ENCODE results near the gene KIRREL3. TPM values are rescaled to one million over a fixed set of nuclear protein-coding genes. Genes with fewer than 3 reads are reported as not detected.

Gene KIRREL3
- total and polyA plus RNA-seq, 2 donors (not counting 3 experiments of a cell fraction or from before 2014, with no cell fraction given): not detected

DNA sequence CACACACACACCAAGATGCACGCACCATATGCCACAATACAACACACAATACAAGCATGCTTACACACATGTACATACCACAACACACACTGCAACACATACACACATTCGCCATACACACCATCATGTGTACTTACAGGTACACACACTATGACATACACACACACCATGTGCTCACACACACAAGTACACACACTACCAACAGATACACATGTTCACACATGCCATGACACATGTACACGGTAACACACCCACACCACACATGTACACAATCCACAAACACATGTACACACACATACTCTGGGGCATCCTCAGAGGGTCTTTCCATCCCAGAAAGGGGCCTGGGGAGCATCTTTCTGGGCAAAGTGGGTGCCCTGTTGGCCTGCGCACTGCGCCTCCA, 562.8 kb downstream of the KIRREL3 start:
- dilution Hi-C loops (cut with MboI; ENCODE audit: extremely low pct_ligation_motif_present, low sequenced_read_pairs) (no loop called here), intact Hi-C loops (cut with micrococcal nuclease) (no loop called here)
- Histone ChIP-seq H3K27me3 (ENCODE audit: control insufficient read depth in 2 of 2, insufficient read depth in 2 of 2, low read length in 2 of 2) (no peaks in the 10 kb centered on the region), H2AFZ (ENCODE audit: low read depth, low read length) (no peak overlapping the region), H4K20me1 (replicated peaks; ENCODE audit: control insufficient read depth, extremely low read depth, insufficient read depth, low read length) (no peaks in the 10 kb centered on the region), H3K9me3 (replicated peaks; ENCODE audit: control insufficient read depth, insufficient read depth, low read length) (no peaks in the 10 kb centered on the region), H3K4me2 (ENCODE audit: insufficient read depth, low read length) (no peak overlapping the region), H3K9ac (replicated peaks; ENCODE audit: extremely low read depth, insufficient read depth, low read length) (no peak overlapping the region), H3K4me1 (ENCODE audit: control insufficient read depth, extremely low read depth, insufficient read depth, low read length) (no peaks in the 10 kb centered on the region), H3K4me3 (replicated peaks in 1 of 3; ENCODE audit: insufficient read depth in 1 of 3, low read depth in 1 of 3, low read length in 3 of 3) (no peak overlapping the region), H3K36me3 (ENCODE audit: control insufficient read depth in 2 of 2, extremely low read depth in 1 of 2, insufficient read depth in 2 of 2, low read length in 2 of 2) (no peaks in the 10 kb centered on the region), H3K79me2 (ENCODE audit: control insufficient read depth, insufficient read depth, low read length) (no peaks in the 10 kb centered on the region), H3K27ac (ENCODE audit: insufficient read depth, low read depth, low read length) (no peak overlapping the region), H3K9me1 (replicated peaks; ENCODE audit: control insufficient read depth, extremely low read depth, insufficient read depth, low read length) (no peaks in the 10 kb centered on the region)
- FAIRE-seq (no peak), DNase-seq (ENCODE audit: low read depth, low spot score) (no peak)
- TF ChIP-seq, protein P1, sequence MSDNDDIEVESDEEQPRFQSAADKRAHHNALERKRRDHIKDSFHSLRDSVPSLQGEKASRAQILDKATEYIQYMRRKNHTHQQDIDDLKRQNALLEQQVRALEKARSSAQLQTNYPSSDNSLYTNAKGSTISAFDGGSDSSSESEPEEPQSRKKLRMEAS (IDR thresholded peaks at IDR 0.05; ENCODE audit: insufficient read depth, insufficient read length): peak; percentile 70
- no peak for TF ChIP-seq GATA2 (IDR thresholded peaks at IDR 0.05; ENCODE audit: insufficient read depth, insufficient read length, low read depth, low read length)
- POLR2A ChIA-PET: no interaction called here
- BruUV-seq (replicated peaks): no TSS peak
- CTCF ChIA-PET: no interaction called here

GRCh38 chr11:126436209-126436755, 564.3 kb downstream of the KIRREL3 start:
- FAIRE-seq (no peak), DNase-seq (ENCODE audit: low read depth, low spot score) (no peak)
- Histone ChIP-seq H3K9me3 (replicated peaks; ENCODE audit: control insufficient read depth, insufficient read depth, low read length) (no peaks in the 10 kb centered on the region), H3K4me1 (ENCODE audit: control insufficient read depth, extremely low read depth, insufficient read depth, low read length) (peaks cover 10% of the 10 kb centered on the region), H3K9me1 (replicated peaks; ENCODE audit: control insufficient read depth, extremely low read depth, insufficient read depth, low read length) (no peaks in the 10 kb centered on the region), H3K9ac (replicated peaks; ENCODE audit: extremely low read depth, insufficient read depth, low read length) (no peak overlapping the region), H3K4me2 (ENCODE audit: insufficient read depth, low read length) (no peak overlapping the region), H4K20me1 (replicated peaks; ENCODE audit: control insufficient read depth, extremely low read depth, insufficient read depth, low read length) (no peaks in the 10 kb centered on the region), H3K27ac (ENCODE audit: insufficient read depth, low read depth, low read length) (no peak overlapping the region), H3K4me3 (replicated peaks in 1 of 3; ENCODE audit: insufficient read depth in 1 of 3, low read depth in 1 of 3, low read length in 3 of 3) (no peak overlapping the region), H3K36me3 (ENCODE audit: control insufficient read depth in 2 of 2, extremely low read depth in 1 of 2, insufficient read depth in 2 of 2, low read length in 2 of 2) (no peaks in the 10 kb centered on the region), H3K79me2 (ENCODE audit: control insufficient read depth, insufficient read depth, low read length) (no peaks in the 10 kb centered on the region), H2AFZ (ENCODE audit: low read depth, low read length) (no peak overlapping the region), H3K27me3 (ENCODE audit: control insufficient read depth in 2 of 2, insufficient read depth in 2 of 2, low read length in 2 of 2) (no peaks in the 10 kb centered on the region)
- no peak for TF ChIP-seq GATA2 (IDR thresholded peaks at IDR 0.05; ENCODE audit: insufficient read depth, insufficient read length, low read depth, low read length)
- no peak for TF ChIP-seq MYC (IDR thresholded peaks at IDR 0.05; ENCODE audit: low read depth, low read length)
- no peak for TF ChIP-seq POLR2A (IDR thresholded peaks at IDR 0.05; ENCODE audit: low read depth, low read length)
- no peak for TF ChIP-seq EZH2 (IDR thresholded peaks at IDR 0.05; ENCODE audit: borderline replicate concordance, low read depth, low read length, severe bottlenecking)
- TF ChIP-seq CTCF (IDR thresholded peaks at IDR 0.05; ENCODE audit: extremely low read depth in 1 of 2, insufficient read depth in 1 of 2, low read depth in 1 of 2, low read length in 2 of 2): no peak
- TF ChIP-seq FOS (IDR thresholded peaks at IDR 0.05; ENCODE audit: borderline replicate concordance, insufficient read depth, low read length): no peak
- TF ChIP-seq, protein P1 (IDR thresholded peaks at IDR 0.05; ENCODE audit: insufficient read depth, insufficient read length): no peak
- dilution Hi-C loops (cut with MboI; ENCODE audit: extremely low pct_ligation_motif_present, low sequenced_read_pairs): no loop called here
- BruUV-seq (replicated peaks): no TSS peak
- ChIA-PET POLR2A (no interaction called here), CTCF (interaction anchor here (0.6 to 1.8 kb wide), 3 partner anchors 11 to 127 kb away, joined by 3 to 14 read pairs (median 3); no protein-coding TSS in a partner anchor)
- intact Hi-C loops (cut with micrococcal nuclease): no loop called here

All from endothelial cell of umbilical vein (primary cell).